Head of caudate nucleus (tissue), 42 donors: ENCODE data around the gene FPR3.

Experiments
- DNase-seq, 42 donors: peaks; one replicate each; pipeline versions ENCODE4 v3.0.0 to v3.0.0-alpha.2; 2020 to 2021; ENCODE audit warnings: mixed read lengths in 7 of 42
- intact Hi-C: fragments of 100-400 bp; cut with DNase I; formaldehyde crosslinking; loops from one replicate; pipeline ENCODE4 v1.15.0; 2022

Gene FPR3

DNA sequence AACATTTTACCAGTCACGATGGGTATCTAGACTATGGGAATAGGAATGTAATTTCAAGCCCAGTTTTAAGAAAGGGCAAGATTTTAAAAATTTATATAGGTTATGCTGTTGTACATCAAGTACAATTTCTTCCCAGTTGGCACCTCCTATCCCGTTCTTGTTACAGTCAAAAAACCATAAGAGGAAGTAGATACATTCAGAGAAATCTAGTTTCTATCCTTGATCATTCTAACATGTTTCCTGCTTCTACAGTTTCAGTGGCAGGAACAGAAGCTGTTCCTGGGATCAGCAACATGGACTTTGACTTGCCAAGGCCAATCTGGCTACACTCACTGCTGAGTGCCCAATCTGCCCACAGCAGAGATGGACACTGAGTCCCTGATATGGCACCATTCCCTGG lies 14.7 kb upstream of the FPR3 start:
- intact Hi-C loops, result no loop called here

DNA sequence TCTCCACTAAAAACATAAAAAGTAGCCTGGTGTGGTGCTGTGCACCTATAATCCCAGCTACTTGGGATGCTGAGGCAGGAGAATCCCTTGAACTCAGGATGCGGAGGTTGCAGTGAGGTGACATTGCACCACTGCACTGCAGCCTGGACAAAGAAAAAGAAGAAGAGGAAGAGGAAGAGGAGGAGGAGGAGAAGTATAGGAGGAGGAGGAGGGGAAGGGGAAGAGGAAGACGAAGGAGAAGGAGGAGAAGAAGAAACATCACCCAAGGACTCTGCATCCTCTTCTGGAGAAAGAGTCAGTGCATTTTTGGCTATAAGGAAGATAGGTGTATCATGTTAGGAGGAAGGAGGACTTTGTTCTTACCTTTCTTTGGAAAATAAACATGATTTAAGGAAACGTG lies 13.0 kb upstream of the FPR3 start:
- DNase-seq, result peak in 1 of 42 donors; percentile 19
- intact Hi-C loops, result no loop called here

More for the DNA sequence above, 14.7 kb upstream of the FPR3 start:
- peak in 1 of 42 donors; percentile 31 for DNase-seq

DNA sequence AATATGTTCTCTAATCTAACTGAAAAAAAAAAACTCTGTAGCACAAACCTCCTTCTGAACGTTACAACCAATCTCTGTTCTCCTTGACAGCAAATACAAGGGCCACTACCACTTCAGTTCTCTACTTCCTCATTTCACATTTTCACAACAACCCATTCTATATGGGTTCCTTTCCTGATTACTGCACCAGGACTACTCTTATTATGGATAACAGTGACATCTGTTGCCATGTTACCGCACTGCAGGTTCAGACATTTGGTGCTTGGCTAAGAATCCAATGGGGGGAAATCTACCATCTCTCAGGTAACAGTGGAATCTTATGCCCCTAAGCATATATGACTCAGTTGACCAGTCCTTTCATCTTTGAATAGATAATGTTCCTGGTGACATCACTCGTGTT lies 11.6 kb upstream of the FPR3 start:
- intact Hi-C loops, result no loop called here
- peak in 1 of 42 donors; percentile 28 for DNase-seq

DNA sequence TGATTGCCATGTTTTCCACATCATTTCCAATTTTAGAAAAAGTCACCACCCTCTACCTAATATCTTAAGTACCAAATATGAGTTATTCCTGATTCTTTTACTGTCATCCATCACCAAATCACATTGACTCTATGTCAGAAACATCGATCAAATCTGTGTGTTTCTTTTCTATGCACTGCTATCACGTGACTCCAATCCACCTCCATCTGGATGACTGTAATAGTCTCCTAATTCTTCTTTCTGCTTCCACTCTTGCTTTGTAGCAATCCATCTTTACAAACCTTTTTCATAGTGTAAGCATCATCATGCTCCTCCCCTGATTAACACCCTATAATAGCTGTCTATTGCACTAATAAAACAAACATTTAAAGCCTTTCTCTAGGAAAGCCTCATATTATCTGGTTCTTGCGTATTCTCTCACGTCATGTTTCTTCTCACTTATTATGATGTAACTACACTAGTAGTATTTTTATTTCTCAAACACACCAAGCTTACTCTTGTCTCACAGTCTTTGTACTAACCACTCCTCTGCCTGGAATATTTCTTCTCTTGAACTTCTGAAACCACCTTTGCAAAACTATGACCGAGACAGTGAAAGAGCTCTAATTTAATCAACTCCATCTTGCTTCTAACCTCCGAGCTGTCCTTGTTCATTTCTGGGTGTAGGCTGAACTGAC lies 10.7 kb upstream of the FPR3 start:
- intact Hi-C loops, result no loop called here

DNA sequence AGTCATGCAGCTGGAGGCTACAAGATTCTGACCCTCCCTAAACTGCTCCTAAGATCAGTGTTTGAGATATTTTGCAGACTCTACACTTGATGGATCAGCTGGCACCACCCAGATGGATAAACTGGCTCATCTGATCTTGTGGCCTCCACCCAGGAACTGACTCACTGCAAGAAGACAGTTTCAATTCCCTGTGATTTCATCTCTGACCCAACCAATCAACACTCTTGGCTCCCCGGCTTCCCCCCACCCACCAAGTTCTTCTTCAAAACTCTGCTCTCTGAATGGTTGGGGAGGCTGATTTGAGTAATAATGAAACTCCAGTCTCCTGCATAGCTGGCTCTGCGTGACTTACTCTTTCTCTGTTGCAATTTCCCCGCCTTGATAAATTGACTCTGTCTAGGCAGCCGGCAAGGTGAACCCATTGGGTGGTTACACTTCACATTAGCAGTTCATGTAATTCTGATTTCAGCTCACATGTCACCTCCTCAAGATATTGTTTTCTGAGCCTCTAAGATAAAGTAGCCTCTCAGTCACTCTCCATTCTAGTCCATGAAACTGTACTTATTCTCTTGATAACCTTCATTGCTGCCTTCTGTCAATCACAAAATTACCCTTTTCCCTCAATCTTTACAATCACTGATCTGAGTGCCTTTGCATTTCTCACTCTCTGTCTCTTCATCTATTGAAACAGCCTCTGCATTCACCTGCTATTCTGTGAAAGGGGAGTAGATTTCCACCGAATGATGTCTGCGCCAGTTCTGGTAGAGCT lies 9.9 kb upstream of the FPR3 start:
- intact Hi-C loops, result no loop called here
- DNase-seq, result peak in 22 of 42 donors; percentile 8 to 55 (median 30)

More for the DNA sequence above, 10.7 kb upstream of the FPR3 start:
- DNase-seq, result no peak

DNA sequence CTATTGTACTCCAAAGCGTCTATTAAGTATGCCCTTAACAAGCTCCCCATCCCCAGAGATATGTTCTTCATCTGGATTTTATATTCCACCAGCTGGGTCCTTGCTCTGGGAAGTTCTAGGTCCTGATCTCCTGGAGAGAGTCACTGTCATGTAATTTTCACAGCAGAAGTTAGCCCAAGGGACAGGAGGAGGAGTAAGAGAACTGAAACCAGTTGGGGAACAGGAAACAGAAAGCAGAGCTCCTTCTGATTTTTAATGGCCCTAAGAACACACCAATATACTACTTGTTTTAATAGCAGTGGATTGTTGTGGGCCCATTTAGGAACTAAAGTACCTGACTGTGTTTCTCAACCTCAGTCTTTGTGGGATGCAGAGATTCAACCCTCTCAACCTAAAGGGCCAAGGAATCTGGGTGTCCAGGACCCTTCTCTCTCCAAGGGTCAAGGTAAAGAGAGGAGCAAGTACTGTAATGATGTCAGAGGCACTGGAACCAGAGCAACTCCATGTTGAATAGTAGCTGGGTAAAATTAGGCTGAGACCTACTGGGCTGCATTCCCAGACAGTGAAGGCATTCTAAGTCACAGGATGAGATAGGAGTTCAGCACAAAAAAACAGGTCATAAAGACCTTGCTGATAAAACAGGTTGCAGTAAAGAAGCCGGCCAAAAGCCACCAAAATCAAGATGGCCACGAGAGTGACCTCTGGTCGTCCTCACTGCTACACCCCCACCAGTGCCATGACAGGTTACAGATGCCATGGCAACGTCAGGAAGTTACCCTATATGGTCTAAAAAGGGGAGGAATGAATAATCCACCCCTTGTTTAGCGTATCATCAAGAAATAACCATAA lies 8.1 kb upstream of the FPR3 start:
- peak in 1 of 42 donors; percentile 1 for DNase-seq
- intact Hi-C loops, result no loop called here

DNA sequence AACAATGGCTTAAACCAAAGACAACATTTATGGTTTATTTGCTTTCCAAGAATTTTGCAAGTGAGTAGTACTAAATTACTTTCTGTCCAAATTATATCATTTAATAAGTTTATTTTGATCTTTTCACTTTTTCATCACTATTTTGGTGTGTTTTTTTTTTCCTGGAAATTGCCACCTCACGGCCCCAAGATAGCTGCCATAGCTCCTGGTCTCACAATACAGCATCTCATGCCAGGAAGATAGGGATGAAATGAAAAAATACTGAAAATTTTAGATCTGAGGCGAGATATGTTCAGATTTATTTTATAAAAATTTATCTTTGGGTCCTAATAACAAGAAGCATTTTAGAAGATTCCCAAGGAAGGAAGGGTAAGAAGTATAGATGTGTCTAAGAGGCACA lies 6.9 kb upstream of the FPR3 start:
- DNase-seq, result no peak
- intact Hi-C loops, result no loop called here

DNA sequence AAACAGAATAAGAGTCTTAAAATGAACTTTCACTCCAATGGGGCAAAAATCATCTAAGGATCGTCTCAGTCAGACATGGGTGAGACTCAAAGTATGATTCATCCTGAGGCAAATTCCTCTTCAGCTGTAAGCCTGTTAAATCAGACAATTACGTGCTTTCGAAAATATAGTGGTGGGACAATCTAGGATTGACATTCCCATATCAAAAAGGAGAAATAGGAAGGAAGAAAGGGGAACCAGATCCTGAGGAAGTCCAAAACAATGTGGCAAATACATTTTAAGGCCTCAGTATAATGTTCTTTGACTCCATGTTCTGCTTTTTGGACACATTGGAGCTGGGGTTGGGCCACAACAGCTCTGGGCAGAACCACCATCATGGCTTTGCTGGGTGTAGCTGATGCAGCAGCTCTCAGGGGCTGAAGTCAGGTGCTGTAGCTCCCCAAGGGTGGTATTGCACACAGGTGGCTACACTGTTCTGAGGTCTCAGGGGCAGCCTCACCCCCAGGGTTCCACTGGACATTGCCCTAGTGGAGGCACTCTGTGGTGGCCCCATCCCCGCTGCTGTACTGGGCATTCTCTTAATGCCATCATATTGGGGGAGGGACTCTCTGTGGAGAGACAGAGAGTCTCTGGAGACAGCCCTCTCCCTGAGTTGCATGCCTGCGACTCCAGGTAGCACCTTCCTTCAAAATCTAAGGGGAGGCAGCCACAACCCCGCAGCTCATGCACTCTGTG lies 5.7 kb upstream of the FPR3 start:
- intact Hi-C loops, result no loop called here
- DNase-seq, result no peak

DNA sequence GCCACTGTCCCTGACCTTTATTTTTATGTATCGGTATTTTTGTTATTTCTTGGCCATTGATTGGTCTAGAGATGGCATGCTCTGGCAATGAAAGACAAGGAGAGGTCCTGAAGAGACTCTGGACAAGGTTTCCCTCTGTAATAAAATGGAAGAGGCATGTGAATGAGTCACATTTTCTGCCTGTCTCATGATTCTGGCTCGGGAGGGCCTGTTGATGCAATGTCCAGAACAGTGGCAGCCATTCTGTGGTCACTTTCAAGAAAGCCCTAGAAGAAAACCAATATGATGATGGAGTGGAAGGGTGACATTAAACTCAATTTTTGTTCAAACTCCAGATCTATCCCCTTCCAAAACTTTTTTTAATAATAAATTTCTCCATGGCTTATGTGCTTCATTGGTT lies 2.0 kb upstream of the FPR3 start:
- no peak for DNase-seq
- intact Hi-C loops, result no loop called here

DNA sequence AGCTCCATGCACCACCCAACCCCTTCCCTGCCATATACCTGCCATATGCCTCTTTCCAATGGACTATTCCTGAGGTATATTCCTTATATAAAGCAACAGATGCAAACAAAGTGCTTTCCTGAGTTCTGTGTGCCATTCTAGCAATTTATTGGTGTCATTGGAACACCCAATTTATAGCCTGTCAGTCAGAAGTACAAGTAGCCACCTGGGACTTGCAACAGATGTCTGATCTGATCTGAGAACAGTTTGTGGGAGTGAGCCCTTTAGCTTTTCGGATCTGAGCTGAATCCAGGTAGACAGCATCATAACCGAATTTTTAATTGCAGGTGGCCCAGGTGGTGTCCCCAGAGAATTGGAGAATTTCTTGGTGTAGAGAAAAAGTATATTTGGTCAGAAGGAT lies 963 bp upstream of the FPR3 start:
- no peak for DNase-seq
- intact Hi-C loops, result no loop called here

DNA sequence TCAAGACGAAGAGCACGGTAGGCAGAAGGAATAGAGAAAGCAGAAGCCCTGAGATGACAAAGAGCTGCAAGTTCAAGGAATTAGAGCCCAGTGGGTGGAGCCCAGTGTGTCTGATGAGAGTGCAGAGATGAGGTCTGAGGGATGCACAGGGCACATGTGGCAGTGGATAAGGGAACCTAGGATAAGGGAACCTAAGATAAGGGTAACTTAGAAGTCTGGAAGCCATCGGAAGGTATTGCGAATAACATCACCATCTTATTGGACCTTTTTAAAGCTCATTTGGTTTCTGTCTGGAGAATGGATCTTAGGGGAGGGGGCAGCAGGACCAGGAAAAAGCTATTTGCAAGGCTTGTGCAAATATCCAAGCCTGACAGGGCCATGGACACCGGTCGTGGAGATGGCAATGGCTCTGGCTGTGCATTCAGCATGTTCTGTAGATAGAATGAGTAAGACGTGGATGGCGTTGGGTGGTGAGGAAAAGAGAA lies 1.3 kb downstream of the FPR3 start:
- intact Hi-C loops, result no loop called here
- DNase-seq, result no peak

DNA sequence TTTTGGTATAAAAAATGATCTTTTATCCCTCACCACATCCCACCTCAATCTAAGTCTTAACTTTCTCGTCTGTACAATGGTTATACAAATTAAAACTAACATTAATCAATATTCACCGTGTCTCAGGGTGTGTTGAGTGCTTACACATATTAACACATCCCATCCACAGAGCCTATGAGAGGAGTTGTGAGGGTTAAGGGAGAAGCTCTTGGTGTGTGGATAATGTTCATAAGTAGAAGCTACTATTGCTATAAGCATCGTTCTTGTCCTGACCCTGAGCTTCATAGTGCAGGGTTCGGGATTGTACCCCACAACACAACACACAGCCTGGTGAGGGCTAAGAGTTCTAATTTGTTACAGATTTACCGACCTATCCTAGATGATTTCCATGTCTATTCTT lies 2.5 kb downstream of the FPR3 start:
- no peak for DNase-seq
- intact Hi-C loops, result no loop called here

DNA sequence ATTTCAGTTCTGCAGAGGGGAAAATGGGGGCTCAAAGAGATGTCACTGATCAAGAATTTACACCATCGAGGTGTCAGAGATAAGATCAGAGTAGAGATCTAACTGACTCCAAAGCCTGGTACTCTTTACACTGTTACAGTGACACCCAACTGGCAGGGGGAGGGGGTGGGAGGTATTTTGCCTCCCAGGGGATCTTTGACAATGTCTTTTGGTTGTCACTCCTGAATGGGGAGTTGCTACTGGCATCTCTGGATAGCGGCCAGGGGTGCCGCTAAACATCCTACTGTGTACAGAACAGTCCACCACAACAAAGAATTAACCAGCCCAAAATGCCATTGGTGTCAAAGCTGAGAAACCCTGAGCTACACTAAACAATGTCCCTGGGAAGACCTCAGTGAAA lies 3.1 kb downstream of the FPR3 start:
- intact Hi-C loops, result no loop called here
- DNase-seq, result no peak

DNA sequence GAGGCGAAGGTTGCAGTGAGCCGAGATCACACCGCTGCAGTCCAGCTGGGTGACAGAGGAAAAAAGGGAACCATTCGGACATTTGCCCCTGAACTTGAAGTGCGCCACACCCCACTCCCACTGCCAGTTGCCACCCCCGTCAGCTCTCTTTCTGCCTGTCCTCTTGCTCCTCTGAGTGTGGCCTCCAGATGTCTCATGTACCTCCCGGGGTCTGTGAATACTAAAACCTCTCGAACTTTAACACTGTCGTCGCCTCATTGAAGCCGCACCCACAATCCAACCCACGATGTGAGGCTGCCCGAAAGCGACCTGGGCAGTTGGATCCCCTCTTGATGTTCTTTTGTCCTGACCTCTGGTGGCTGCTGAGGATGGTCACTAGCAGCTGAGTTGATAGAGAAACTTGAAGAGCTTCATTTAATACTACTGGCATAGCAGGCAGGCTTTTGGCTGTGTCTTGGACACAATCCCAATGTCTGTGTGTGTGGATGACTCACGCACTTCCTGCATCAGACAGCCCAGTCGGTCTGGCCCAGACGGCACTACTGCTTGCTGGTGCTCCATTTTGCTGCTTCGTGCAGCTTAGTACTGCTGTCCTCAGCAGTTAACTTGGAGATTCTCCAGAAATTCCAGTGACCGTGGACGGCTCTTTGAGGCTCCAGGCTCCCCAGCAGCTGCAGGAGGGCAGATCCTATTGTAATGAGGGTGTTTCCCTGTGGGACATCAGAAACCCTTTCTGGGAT lies 4.2 kb downstream of the FPR3 start:
- intact Hi-C loops, result no loop called here
- peak in 38 of 42 donors; percentile 21 to 81 (median 52) for DNase-seq

DNA sequence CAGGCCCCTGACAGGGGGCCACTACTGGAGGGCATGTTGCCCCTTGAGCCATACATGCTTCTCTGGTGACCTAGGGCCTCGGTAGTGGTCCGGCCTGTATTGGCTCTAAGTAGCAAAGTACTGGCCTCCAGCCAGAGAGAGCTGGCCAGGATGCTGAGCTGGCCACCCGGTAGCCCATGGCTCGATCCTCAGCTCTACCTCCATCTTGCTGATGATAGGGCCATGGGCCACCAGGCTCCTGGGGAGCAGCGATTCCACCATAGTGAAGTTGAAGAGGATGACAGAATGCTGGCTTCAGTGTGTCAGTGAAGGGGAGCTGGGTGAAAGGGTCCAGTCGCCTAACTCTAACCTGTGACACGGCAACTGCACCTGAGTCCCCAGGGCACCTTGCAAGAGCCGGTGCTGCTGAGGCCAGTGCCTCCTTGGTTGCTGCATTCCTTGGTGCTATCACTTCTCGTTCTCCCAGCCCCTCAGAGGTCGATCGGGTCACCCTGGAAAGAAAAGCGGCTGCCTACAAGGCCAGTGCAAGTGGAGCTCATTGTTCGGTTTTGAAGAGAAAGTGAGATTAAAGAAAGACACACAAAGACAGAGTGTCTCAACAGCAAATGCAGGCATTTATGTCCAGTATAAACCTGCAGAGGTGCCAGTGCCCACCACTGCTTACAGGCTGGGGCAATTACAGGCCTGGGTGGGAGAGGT lies 5.0 kb downstream of the FPR3 start:
- no peak for DNase-seq
- intact Hi-C loops, result no loop called here

DNA sequence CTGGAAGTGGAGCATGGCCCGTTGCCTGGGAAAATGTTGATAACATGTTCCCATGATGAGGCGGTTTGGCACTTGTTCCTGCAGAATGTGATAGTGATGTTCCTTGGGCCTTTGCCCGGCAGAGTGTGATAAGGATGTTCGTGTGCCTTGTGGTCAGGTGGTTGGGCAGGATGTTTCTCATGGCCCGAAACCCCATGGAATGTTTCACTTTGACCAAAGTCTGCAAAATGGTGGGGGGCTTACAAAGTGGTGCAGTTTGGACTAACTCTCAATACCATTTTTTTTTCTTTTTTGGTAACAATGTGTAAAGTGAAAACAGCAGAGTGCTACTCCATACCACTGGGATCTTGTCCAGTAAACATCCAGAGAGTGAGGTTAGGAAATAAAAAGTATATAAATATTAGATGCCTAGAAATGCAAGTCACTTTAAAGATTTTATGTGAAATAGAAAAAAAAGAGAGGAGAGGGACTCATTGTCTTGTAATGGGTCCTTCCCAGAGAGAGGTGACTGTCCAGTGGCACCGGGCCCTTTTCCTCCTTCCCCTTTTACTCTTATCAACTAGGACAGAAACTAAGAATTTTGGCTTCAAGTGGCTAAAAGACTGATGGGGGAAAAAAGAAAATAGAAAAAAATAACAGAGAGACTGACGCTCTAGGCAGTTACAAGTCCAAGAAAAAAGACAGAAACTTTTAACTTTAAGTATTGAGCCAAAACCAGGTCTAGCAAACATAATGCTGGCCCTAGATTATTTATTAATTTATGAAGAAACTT lies 5.7 kb downstream of the FPR3 start:
- DNase-seq, result no peak
- intact Hi-C loops, result no loop called here

DNA sequence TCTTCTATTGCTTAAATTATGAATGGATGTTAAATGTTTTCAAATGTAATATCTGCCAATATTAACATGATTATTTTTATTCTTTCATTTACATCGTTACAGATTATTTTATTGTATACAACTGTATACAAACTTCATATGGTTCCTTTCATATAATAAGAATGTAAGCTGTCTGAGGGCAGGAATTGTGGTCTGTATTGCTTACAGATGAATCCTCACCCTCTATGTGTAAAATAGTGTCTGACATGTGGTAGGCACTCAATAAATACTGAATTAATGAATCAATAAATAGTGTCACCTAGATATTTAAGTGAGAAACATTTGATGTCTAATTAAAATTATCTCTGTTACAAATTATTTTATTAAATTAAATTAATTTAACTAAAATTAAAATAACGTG lies 7.8 kb downstream of the FPR3 start:
- DNase-seq, result no peak
- intact Hi-C loops, result no loop called here
